Spleen (tissue), 7 donors: ENCODE results near the gene MYH2.

Experiments used
- CTCF ChIP-seq, 11 experiments: fragments of 200-600 bp in 7 of 11; fragments of 450-650 bp in 4 of 11; sonication (generic) in 4 of 11; IDR thresholded peaks in 8 of 11; conservative IDR thresholded peaks in 3 of 11; 1 replicate in 7 of 11; 2 replicates in 4 of 11; pipeline versions ENCODE4 v1.4.0 to v1.8.0; 2016 to 2021; ENCODE audit warnings: antibody characterized with exemption in 11 of 11, inconsistent platforms in 4 of 11, mild to moderate bottlenecking in 1 of 11
- POLR2A ChIP-seq, 3 donors: fragments of 450-650 bp; IDR thresholded peaks; one replicate each; pipeline ENCODE4 v1.5.1; 2017; ENCODE audit warnings: antibody characterized with exemption in 3 of 3, mild to moderate bottlenecking in 1 of 3
- POLR2AphosphoS5 ChIP-seq, 3 donors: sonication (generic); formaldehyde crosslinking; IDR thresholded peaks; one replicate each; pipeline ENCODE4 v1.5.1; 2017; ENCODE audit warnings: antibody characterized with exemption in 3 of 3
- donor health status: DM: no; HTN: no; CAD: no; lungs with moderate emphysema.
- donor health status: DM: no; HTN: no; CAD: no.
- donor health status: DM: no; HTN: no; CAD: no.

GRCh38 chr17:10550014-10550413, 556 bp upstream of the MYH2 start:
- TF ChIP-seq CTCF (IDR thresholded peaks at IDR 0.05 in 8 of 11, conservative IDR thresholded peaks at IDR 0.05 in 3 of 11) (no peak), POLR2AphosphoS5 (IDR thresholded peaks at IDR 0.05) (no peak), POLR2A (IDR thresholded peaks at IDR 0.05) (no peak)
